MM.1S (cell line): ENCODE results near the gene ZBTB44.
"Not testable (repeated sequence)": the region's sequence is repeated elsewhere in the genome, so short reads cannot be mapped to it uniquely, and the experiment has no call there.

Experiments
- DNase-seq: peaks from one replicate; pipeline ENCODE4 v3.0.0-alpha.2; 2015
- H2AFZ ChIP-seq: fragments of 300-600 bp; sonication (generic); 2 replicates; pipeline ENCODE4 v1.6.0; 2016; ENCODE audit warnings: antibody characterized with exemption, low read length
- H3F3A ChIP-seq: fragments of 300-600 bp; sonication (generic); 2 replicates; pipeline ENCODE4 v1.6.1; 2016; ENCODE audit warnings: mild to moderate bottlenecking, antibody characterized with exemption, low read length, moderate library complexity, mixed read lengths; ENCODE audit not compliant: insufficient read depth
- H3K27ac ChIP-seq: fragments of 300-600 bp; sonication (generic); 2 replicates; pipeline ENCODE4 v1.5.1; 2016; ENCODE audit warnings: mild to moderate bottlenecking, low read length
- H3K27me3 ChIP-seq: fragments of 300-600 bp; sonication (generic); replicated peaks from 2 replicates; pipeline ENCODE4 v1.6.0; 2016; ENCODE audit warnings: low read length; ENCODE audit not compliant: insufficient read depth
- H3K36me3 ChIP-seq: fragments of 300-600 bp; sonication (generic); replicated peaks from 2 replicates; pipeline ENCODE4 v1.6.1; 2016; ENCODE audit warnings: mild to moderate bottlenecking, low read length, mixed read lengths; ENCODE audit not compliant: insufficient read depth
- H3K4me1 ChIP-seq: fragments of 300-600 bp; sonication (generic); 2 replicates; pipeline ENCODE4 v1.6.1; 2016; ENCODE audit warnings: low read length, mixed read lengths
- H3K4me2 ChIP-seq: fragments of 300-600 bp; sonication (generic); 2 replicates; pipeline ENCODE4 v1.6.0; 2016; ENCODE audit warnings: low read depth, low read length
- H3K4me3 ChIP-seq: fragments of 300-600 bp; sonication (generic); 2 replicates; pipeline ENCODE4 v1.5.1; 2016; ENCODE audit warnings: low read length, mixed read lengths
- H3K79me2 ChIP-seq: fragments of 300-600 bp; sonication (generic); 2 replicates; pipeline ENCODE4 v1.6.1; 2016; ENCODE audit warnings: mixed run types, low read length, mixed read lengths
- H3K9ac ChIP-seq: fragments of 300-600 bp; sonication (generic); 2 replicates; pipeline ENCODE4 v1.6.1; 2016; ENCODE audit warnings: low read length, mixed read lengths
- H3K9me2 ChIP-seq: fragments of 300-600 bp; sonication (generic); replicated peaks from 2 replicates; pipeline ENCODE4 v1.6.1; 2016; ENCODE audit warnings: mild to moderate bottlenecking, low read length, mixed read lengths; ENCODE audit not compliant: insufficient read depth
- H3K9me3 ChIP-seq: fragments of 300-600 bp; sonication (generic); replicated peaks from 2 replicates; pipeline ENCODE4 v1.6.1; 2016; ENCODE audit warnings: mild to moderate bottlenecking, low read length, mixed read lengths; ENCODE audit not compliant: insufficient read depth
- H4K20me1 ChIP-seq: fragments of 300-600 bp; sonication (generic); 2 replicates; pipeline ENCODE4 v1.6.1; 2016; ENCODE audit warnings: mild to moderate bottlenecking, low read length, moderate library complexity, mixed read lengths; ENCODE audit not compliant: insufficient read depth
- EZH2 ChIP-seq: fragments of 300-600 bp; sonication (generic); optimal IDR thresholded peaks from 2 replicates; pipeline ENCODE3; 2017; ENCODE audit warnings: low read depth, mild to moderate bottlenecking, antibody characterized with exemption, low read length, mixed read lengths
- EZH2phosphoT487 ChIP-seq: fragments of 300-600 bp; sonication (generic); IDR thresholded peaks from 2 replicates; pipeline ENCODE4 v1.6.1; 2018; ENCODE audit warnings: antibody characterized with exemption, low read length
- TF ChIP-seq, protein P1 (sequence below): fragments of 300-600 bp; sonication (generic); IDR thresholded peaks from 2 replicates; pipeline ENCODE4 v1.5.1; 2016; ENCODE audit warnings: antibody characterized with exemption, low read length, mixed read lengths

ZBTB44 gene

DNA sequence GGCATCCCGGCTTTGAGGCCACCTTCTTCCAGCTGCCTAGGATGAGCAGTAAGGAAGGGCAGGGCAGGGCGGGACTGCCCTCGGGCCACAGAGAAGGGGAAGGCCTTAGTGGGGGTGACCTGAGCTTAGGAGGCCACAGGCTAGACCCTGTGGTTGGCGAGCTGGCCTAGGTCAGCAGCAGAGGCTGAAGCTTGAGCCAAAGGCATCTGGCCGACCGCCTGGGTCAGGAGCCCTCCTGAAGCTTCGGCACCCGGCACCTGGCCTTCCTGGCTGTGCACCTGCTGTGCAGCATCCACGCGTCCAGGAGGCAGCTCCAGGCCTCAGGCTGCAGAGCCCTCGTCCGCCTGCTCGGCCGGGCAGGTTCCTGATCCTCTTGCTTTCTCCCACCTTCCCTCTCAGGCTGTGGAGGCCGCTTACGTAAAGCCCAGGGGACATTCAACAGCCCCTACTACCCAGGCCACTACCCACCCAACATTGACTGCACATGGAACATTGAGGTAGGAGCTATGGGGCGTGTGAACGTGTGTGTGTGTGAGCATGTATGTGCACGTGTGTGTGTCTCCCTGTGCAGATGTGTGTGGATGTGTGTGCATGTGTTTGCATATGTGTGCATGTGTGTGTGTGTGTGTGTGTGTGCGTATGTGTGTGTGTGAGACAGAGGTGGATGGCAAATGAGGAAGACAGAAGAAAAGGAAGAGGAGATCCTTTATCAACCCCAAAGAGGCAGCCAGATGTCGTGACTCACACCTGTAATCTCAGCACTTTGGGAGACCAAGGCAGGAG, 120.3 kb downstream of the ZBTB44 start:
- no peaks in the 10 kb centered on the region for H3K4me1 ChIP-seq
- H2AFZ ChIP-seq = no peak overlapping the region
- no peaks in the 10 kb centered on the region for H3K9me2 ChIP-seq
- H3K9me3 ChIP-seq = no peaks in the 10 kb centered on the region
- H3K4me2 ChIP-seq = no peak overlapping the region
- H4K20me1 ChIP-seq = no peaks in the 10 kb centered on the region
- DNase-seq = no peak
- no peaks in the 10 kb centered on the region for H3K27me3 ChIP-seq
- H3F3A ChIP-seq = no peaks in the 10 kb centered on the region
- peaks cover 14% of the 10 kb centered on the region for H3K79me2 ChIP-seq
- H3K4me3 ChIP-seq = no peak overlapping the region
- H3K27ac ChIP-seq = no peak overlapping the region
- H3K36me3 ChIP-seq = no peaks in the 10 kb centered on the region
- TF ChIP-seq, protein P1, sequence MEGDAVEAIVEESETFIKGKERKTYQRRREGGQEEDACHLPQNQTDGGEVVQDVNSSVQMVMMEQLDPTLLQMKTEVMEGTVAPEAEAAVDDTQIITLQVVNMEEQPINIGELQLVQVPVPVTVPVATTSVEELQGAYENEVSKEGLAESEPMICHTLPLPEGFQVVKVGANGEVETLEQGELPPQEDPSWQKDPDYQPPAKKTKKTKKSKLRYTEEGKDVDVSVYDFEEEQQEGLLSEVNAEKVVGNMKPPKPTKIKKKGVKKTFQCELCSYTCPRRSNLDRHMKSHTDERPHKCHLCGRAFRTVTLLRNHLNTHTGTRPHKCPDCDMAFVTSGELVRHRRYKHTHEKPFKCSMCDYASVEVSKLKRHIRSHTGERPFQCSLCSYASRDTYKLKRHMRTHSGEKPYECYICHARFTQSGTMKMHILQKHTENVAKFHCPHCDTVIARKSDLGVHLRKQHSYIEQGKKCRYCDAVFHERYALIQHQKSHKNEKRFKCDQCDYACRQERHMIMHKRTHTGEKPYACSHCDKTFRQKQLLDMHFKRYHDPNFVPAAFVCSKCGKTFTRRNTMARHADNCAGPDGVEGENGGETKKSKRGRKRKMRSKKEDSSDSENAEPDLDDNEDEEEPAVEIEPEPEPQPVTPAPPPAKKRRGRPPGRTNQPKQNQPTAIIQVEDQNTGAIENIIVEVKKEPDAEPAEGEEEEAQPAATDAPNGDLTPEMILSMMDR = no peak
- no peak for TF ChIP-seq EZH2phosphoT487
- no peak for TF ChIP-seq EZH2
- H3K9ac ChIP-seq = no peak overlapping the region

DNA sequence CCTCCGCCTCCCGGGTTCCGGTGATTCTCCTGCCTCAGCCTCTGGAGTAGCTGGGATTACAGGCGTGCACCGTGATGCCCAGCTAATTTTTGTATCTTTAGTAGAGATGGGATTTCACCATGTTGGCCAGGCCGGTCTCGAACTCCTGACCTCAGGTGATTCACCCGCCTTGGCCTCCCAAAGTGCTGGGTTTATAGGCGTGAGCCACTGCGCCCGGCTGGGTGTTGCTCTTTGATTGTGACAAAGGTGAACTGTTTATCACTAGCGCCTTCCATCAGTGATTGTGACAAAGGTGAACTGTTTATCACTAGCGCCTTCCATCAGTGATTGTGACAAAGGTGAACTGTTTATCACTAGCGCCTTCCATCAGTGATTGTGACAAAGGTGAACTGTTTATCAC, 121.2 kb downstream of the ZBTB44 start:
- H3K36me3 ChIP-seq, H3K27me3 ChIP-seq, H3K4me2 ChIP-seq, H3K9ac ChIP-seq, DNase-seq, H4K20me1 ChIP-seq, H3K4me1 ChIP-seq, H3K27ac ChIP-seq, H3K4me3 ChIP-seq, H3F3A ChIP-seq, H3K9me3 ChIP-seq, H3K9me2 ChIP-seq, H2AFZ ChIP-seq: not testable (repeated sequence)
- peaks cover 22% of the 10 kb centered on the region for H3K79me2 ChIP-seq

DNA sequence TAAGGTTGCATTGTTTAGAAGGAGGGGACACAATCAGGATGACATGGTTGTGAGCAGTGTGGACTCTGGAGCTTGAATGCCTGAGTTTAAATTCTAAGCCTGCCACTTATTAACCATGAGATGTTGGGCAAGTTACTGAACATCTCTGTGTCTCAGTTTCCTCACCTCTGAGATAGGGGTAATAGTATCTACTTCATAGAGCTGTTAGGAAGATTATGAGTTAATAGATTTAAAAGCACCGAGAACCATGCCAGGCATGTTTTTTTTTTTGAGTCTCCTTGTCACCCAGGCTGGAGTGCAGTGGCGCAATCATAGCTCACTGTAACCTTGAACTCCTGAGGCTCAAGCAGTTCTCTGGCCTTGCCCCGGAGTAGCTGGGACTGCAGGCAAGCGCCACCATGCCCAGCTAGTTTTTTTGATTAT, 121.9 kb downstream of the ZBTB44 start:
- Histone ChIP-seq H3K27ac (no peak overlapping the region), H3K4me3 (no peak overlapping the region), H2AFZ (no peak overlapping the region), H3K9ac (no peak overlapping the region), H3K9me2 (no peaks in the 10 kb centered on the region), H3K27me3 (no peaks in the 10 kb centered on the region), H3K9me3 (no peaks in the 10 kb centered on the region), H3K4me1 (no peaks in the 10 kb centered on the region), H3K4me2 (no peak overlapping the region), H4K20me1 (no peaks in the 10 kb centered on the region), H3F3A (no peaks in the 10 kb centered on the region), H3K79me2 (peaks cover 29% of the 10 kb centered on the region), H3K36me3 (no peaks in the 10 kb centered on the region)
- TF ChIP-seq EZH2 (no peak), EZH2phosphoT487 (no peak)
- TF ChIP-seq, protein P1 = no peak
- DNase-seq = no peak

DNA sequence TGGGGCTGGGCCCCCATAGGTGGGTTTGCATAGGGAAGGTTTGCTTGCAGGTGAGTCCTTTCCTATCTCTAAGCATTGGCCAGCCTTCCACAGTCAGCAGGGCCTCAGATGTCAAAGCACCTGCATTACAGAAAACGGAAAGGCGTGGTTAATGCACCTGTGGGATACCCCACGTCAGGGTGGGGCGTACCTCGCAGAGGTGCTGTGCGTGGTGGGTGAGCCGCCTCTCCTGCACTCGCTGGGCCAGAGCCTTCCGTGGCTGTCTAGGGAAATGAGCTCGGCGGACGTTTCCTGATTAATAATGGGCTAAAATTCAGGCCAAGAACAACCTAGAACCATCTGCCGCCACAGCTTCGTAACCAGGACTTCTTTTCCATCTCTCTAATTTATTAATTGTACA, 122.8 kb downstream of the ZBTB44 start:
- Histone ChIP-seq H3K79me2 (peaks cover 39% of the 10 kb centered on the region), H3K27ac (no peak overlapping the region), H3K9me2 (no peaks in the 10 kb centered on the region), H3K36me3 (no peaks in the 10 kb centered on the region), H4K20me1 (0 out of 2 replicates have a peak, but pooled peaks cover 3% of the 10 kb centered on the region), H2AFZ (no peak overlapping the region), H3K9me3 (no peaks in the 10 kb centered on the region), H3F3A (no peaks in the 10 kb centered on the region), H3K4me2 (no peak overlapping the region), H3K9ac (no peak overlapping the region), H3K4me1 (no peaks in the 10 kb centered on the region), H3K4me3 (no peak overlapping the region), H3K27me3 (no peaks in the 10 kb centered on the region)
- TF ChIP-seq, protein P1 = no peak
- TF ChIP-seq EZH2 = no peak
- TF ChIP-seq EZH2phosphoT487 = no peak
- DNase-seq = no peak
